Right lobe of liver (tissue), 4 donors: Measurements from ENCODE around the gene C3orf18.

Source experiments
- CTCF ChIP-seq, 4 donors: fragments of 200-600 bp in 3 of 4; fragments of 450-650 bp in 1 of 4; IDR thresholded peaks; one replicate each; pipeline versions ENCODE4 v1.5.1 to v1.8.0; 2016 to 2022; ENCODE audit warnings: antibody characterized with exemption in 4 of 4, mild to moderate bottlenecking in 2 of 4
- POLR2A ChIP-seq: fragments of 450-650 bp; IDR thresholded peaks from one replicate; pipeline ENCODE4 v1.6.1; 2017; ENCODE audit warnings: antibody characterized with exemption, mild to moderate bottlenecking
- donor health status: DM: no; HTN: no; CAD: no.
- donor health status: DM: no; HTN: no; CAD: no.
- donor health status: DM: no; HTN: yes; CAD: no.

DNA sequence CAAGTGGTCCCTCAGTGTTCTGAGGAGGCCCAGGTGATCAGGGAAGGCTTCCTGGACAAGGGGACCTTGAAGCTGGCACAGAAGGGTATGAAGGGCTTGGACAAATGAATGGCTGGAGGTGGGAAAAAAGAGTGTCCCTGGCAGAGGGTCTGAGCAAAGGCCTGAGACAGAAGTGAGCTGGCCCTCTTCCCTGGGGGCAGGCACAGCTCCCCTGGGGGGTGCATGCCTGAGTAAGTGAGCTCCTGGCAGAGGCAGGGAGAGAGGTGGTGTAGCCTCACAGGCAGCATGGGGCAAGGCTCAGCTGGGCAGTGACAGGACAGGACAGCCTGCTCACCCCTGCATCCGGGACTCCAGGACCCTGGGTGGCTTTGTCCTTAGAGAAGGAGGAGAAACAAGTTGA, 58.7 kb downstream of the C3orf18 start:
- TF ChIP-seq CTCF (IDR thresholded peaks at IDR 0.05) (no peak), POLR2A (no peak)
